GM18909 (cell line): Measurements from ENCODE around the gene WBP2.

ENCODE experiments used
- ATAC-seq: cut with Tn5 transposase; IDR thresholded peaks from one replicate; pipeline ENCODE4 v1.9.1; 2021; ENCODE audit warnings: mild to moderate bottlenecking; ENCODE audit not compliant: unreplicated experiment, poor library complexity

The WBP2 gene

GRCh38 chr17:75855310-75856061, at the start of gene WBP2:
TSS of gene WBP2 (minus strand) at chr17:75855335. CDS start at chr17:75855297, 38 bp downstream.
- ATAC-seq: peak; percentile 87

- no peak for ATAC-seq
Measured at GRCh38 chr17:75902406-75902805, 47.3 kb upstream of the WBP2 start.

GRCh38 chr17:75901727-75902126, 46.6 kb upstream of the WBP2 start:
- no peak for ATAC-seq

- no peak for ATAC-seq
Measured at GRCh38 chr17:75900691-75901533, 45.8 kb upstream of the WBP2 start.

GRCh38 chr17:75899767-75900468, 44.8 kb upstream of the WBP2 start:
- no peak for ATAC-seq

GRCh38 chr17:75899353-75899752, 44.2 kb upstream of the WBP2 start:
- ATAC-seq: no peak

GRCh38 chr17:75898791-75899190, 43.7 kb upstream of the WBP2 start:
- no peak for ATAC-seq

- ATAC-seq: no peak
Measured at GRCh38 chr17:75898065-75898464, 42.9 kb upstream of the WBP2 start.

GRCh38 chr17:75897160-75898019, 42.3 kb upstream of the WBP2 start:
- no peak for ATAC-seq

- ATAC-seq: peak; percentile 66
Measured at GRCh38 chr17:75896415-75897159, 41.5 kb upstream of the WBP2 start, which contains the start of gene TRIM65. TSS of gene TRIM65 (minus strand) at chr17:75896951. CDS start at chr17:75896937, 14 bp downstream.

GRCh38 chr17:75895370-75896155, 40.4 kb upstream of the WBP2 start:
- ATAC-seq: no peak

- no peak for ATAC-seq
Measured at GRCh38 chr17:75894049-75894733, 39.1 kb upstream of the WBP2 start.

- ATAC-seq: no peak
Measured at GRCh38 chr17:75893305-75894048, 38.3 kb upstream of the WBP2 start.

GRCh38 chr17:75892556-75893224, 37.6 kb upstream of the WBP2 start:
- ATAC-seq: no peak

- ATAC-seq: no peak
Measured at GRCh38 chr17:75891605-75892555, 36.7 kb upstream of the WBP2 start.
